Measurements from ENCODE around the gene VPS25.
"Not testable (repeated sequence)": the region's sequence is repeated elsewhere in the genome, so short reads cannot be mapped to it uniquely, and the experiment has no call there.

Gene VPS25

GRCh38 chr17:42769964-42770363 is 3.3 kb upstream of the VPS25 start:
- not testable (repeated sequence) for DNase-seq

GRCh38 chr17:42772945-42773289 is 332 bp upstream of the VPS25 start:
- DNase-seq = no peak

- no peak for DNase-seq
Measured at GRCh38 chr17:42774066-42774745, 957 bp downstream of the VPS25 start.

GRCh38 chr17:42775534-42776098 is 2.4 kb downstream of the VPS25 start:
- no peak for DNase-seq

GRCh38 chr17:42778570-42778969 is 5.3 kb downstream of the VPS25 start:
- DNase-seq = no peak

GRCh38 chr17:42779304-42779935 is 6.2 kb downstream of the VPS25 start:
- no peak for DNase-seq

- no peak for DNase-seq
Measured at GRCh38 chr17:42779936-42780850, 6.9 kb downstream of the VPS25 start, which contains the start of gene WNK4. WNK4 (plus strand) TSS chr17:42780610; CDS start chr17:42780699, 89 bp downstream.

GRCh38 chr17:42780851-42781638 is 7.8 kb downstream of the VPS25 start:
- DNase-seq = no peak

GRCh38 chr17:42781639-42782165 is 8.5 kb downstream of the VPS25 start:
- no peak for DNase-seq

- DNase-seq = no peak
Measured at GRCh38 chr17:42782166-42783061, 9.2 kb downstream of the VPS25 start.

- no peak for DNase-seq
Measured at GRCh38 chr17:42783062-42783790, 10.0 kb downstream of the VPS25 start.

GRCh38 chr17:42783791-42784138 is 10.5 kb downstream of the VPS25 start:
- no peak for DNase-seq

- no peak for DNase-seq
Measured at GRCh38 chr17:42784409-42784808, 11.2 kb downstream of the VPS25 start.

- no peak for DNase-seq
Measured at GRCh38 chr17:42784811-42785592, 11.8 kb downstream of the VPS25 start.

GRCh38 chr17:42787266-42787665 is 14.0 kb downstream of the VPS25 start:
- no peak for DNase-seq

GRCh38 chr17:42791948-42792347 is 18.7 kb downstream of the VPS25 start:
- no peak for DNase-seq

- DNase-seq = no peak
Measured at GRCh38 chr17:42792545-42792944, 19.3 kb downstream of the VPS25 start.

- DNase-seq = no peak
Measured at GRCh38 chr17:42795061-42795460, 21.8 kb downstream of the VPS25 start.

GRCh38 chr17:42795465-42795864 is 22.2 kb downstream of the VPS25 start:
- DNase-seq = no peak

Measured in NCI-H446 (cell line).